GM18499 (cell line): Measurements from ENCODE around the gene STK39.
A peak's percentile ranks its signal among the peaks of the same experiment; 100 is the strongest.
"Not testable (repeated sequence)": the region's sequence is repeated elsewhere in the genome, so short reads cannot be mapped to it uniquely, and the experiment has no call there.

Experiments
- ATAC-seq: cut with Tn5 transposase; IDR thresholded peaks from one replicate; pipeline ENCODE4 v1.9.1; 2021; ENCODE audit warnings: moderate number of reproducible peaks; ENCODE audit not compliant: insufficient read depth, unreplicated experiment

Gene STK39

DNA sequence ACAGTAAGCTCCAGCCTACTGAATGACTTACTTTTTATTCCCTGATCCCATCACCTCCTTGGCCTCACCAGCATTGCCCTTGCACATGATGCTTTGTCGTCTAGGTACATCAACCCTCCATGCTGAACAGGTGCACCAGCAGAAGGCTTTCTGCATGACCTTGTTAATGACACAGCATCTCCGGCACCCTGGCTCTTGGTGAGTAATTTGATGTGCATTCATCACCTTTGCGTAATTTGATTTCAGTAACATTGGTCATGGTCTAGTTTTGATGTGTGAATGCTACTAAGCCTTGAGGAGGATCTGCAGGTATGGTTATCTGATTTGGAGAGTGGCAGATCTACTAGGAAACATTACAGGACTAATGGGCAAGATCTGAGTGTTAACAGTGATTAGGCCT lies 103.6 kb downstream of the STK39 start:
- ATAC-seq: no peak

GRCh38 chr2:168140892-168141291 lies 106.5 kb downstream of the STK39 start:
- ATAC-seq: no peak

- ATAC-seq: no peak
Measured at GRCh38 chr2:168139852-168140251, 107.5 kb downstream of the STK39 start.

- no peak for ATAC-seq
Measured at GRCh38 chr2:168138901-168139300, 108.5 kb downstream of the STK39 start.

GRCh38 chr2:168138374-168138773 lies 109.0 kb downstream of the STK39 start:
- no peak for ATAC-seq

DNA sequence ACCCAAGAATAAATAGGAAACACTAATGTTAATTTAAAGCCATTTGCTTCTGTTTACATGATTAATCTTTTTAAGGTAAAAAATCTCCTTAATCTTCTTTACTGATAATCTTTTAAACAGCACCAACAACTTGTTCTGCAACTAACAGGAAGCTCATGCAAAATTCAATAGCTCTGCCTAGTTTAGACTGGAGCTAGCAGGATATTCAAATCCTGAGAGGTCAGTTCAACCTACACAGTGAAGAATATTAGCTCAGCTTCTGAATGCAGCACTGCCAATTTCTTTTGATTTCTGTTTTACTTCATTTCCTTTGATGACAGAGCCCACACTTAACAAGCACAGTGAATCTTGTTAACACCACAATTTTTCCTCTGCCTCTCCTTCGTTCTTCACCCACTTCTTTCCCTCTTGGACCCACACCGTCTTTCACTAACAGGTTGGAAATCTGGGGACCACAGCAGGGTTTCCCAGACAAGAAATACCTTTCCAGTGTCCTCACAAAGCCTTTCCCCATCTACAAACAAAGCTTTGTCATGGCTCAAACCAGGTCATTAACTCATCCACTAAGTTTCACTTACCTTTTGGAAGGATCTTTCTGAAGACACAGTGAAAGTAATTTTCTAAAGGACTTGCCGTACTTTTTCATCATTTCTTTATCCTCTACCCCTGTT lies 109.8 kb downstream of the STK39 start:
- no peak for ATAC-seq

DNA sequence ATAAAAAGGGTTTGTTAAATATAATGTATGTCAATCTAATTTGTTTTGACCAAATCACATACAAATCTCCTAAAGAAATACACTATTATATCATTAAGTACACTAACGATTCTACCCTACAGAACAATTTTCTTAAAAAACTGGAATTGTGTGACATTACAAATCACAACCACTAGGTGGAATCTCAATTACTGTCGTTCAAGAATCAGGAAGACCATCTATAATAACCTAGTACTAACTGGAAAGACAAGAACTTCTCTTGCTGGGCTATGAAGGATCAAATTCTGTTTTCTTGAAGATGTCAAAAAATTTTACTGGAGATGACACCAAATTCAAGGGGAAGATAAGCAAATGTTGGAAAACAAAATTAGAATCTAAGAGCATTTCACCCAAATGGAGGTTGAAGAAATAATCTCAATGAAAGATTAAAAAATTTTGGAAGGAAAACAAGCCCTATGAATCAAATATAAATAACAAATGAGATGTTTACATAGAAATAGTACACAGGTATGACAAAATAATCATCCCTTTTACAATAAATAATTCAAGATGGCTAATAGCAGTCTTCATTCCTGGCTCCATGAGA lies 110.9 kb downstream of the STK39 start:
- ATAC-seq: no peak

GRCh38 chr2:168135630-168136029 lies 111.8 kb downstream of the STK39 start:
- no peak for ATAC-seq

GRCh38 chr2:168135121-168135520 lies 112.3 kb downstream of the STK39 start:
- no peak for ATAC-seq

DNA sequence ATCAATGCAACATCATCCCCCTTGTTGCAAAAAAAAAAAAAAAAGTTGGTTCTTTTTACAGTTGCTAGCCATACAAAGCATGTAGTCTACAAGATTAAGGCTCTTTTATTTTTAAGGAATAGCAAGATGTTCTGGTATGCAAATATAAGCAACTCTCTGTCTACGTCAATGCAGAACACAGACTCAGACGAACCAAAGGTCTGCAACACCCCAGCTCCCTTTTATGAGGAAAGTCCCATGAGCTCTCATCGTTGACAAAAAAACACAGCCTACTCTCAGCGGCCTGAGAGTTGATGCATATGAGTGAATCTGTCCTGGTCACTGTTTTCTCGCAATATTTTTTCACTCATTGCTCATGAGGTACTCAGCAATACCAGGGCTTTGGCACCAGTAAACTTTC lies 112.9 kb downstream of the STK39 start:
- ATAC-seq: no peak

- ATAC-seq: no peak
Measured at GRCh38 chr2:168132389-168132788, 115.0 kb downstream of the STK39 start.

- no peak for ATAC-seq
Measured at GRCh38 chr2:168130346-168130745, 117.0 kb downstream of the STK39 start.

DNA sequence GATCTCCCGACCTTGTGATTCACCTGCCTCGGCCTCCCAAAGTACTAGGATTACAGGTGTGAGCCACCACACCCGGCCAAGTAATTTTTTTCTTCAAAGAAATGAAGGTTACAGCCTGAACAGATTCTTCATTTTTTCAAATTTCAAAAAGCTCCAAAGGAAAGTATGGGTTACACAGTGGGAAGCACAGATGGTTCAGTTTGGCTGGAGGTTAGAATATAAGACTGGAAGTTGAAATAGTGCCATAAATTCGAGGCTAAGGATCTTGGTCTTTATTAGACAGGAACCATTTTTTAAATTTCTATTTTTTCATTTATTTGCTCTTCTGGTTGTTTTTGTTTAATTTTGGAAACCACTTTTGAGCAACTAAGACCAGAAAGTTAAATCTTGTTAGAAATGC lies 120.0 kb downstream of the STK39 start:
- ATAC-seq: no peak

DNA sequence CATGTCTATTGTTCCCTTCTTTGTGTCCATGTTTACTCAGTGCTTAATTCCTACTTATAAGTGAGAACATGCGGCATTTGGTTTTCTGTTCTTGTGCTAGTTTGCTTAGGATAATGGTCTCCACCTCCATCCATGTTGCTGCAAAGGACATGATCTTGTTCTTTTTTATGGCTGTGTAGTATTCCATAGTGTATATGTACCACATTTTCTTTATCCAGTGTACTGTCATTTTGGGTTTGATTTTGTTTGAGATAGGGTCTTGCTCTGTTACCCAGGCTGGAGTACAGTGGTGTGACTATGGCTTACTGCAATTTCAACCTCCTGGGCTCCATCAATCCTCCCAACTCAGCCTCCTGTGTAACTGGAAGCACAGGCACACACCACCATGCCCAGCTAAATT lies 125.2 kb downstream of the STK39 start:
- ATAC-seq: not testable (repeated sequence)

GRCh38 chr2:168120730-168121129 lies 126.7 kb downstream of the STK39 start:
- ATAC-seq: no peak

- no peak for ATAC-seq
Measured at GRCh38 chr2:168120310-168120709, 127.1 kb downstream of the STK39 start.

DNA sequence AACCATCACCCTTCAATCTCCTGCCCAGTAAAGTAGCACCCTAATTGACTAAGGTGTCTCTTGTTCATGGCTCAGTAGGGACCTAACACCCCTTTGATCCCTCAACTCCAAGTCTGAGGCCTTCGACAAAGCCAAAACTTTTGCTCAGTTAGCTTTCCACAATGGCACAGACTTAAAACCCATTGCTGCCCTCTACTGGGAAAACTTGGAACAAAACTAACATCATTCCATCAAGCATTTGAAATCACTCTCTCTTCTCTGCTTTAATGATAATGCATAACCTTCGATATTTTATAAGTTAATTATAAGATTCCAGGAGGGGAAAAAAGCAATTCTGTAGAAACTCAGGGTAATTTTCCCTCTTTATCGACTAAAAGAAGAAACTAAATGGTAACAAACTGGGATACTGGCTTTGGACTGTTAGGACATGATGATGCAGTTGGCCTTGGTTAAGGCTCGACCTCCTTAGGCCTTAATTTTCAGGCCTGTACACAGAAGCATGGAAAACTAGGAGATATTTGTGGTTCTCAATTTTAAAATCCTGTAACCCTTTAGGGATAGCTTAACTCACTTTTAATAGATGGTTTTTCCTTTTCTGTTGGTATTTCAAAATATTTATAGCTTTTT lies 127.8 kb downstream of the STK39 start:
- ATAC-seq: no peak

DNA sequence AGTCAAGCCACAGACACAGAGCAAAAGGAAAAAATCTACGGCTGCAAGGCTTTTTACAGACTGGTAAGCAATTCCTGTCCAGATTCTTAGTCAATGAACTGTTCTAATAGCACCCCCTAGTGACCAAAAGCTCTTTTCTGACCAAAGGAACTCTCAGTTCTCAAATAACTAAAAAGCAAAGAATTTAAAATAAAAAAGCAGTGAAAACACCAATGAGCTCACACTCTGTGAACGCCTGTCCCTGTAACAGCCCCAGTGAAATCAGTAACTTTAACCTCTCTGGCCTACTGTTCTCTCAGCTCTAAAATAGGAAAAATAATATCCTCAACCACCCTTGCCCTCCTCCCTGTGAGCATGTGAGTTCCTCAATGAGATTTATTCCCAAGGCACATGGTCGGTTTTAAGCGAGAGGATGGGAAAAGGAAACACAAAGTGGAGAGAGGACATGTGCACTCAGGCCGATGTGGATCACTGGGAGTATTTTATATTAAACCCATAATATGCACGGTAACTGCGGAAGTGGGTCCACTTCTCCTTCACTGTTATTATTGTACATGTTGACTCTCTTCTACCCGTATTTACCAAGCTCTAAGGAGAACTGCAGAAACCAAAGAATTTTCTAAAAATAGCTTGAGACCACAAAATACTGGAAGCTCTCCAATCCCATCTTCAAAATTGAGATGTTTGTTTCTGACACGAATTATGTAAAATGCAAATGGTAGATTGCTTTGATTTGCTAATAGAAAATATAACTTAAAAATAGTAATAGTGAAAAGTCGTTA lies 128.5 kb downstream of the STK39 start:
- ATAC-seq: peak; percentile 53

- ATAC-seq: no peak
Measured at GRCh38 chr2:168116448-168116847, 130.9 kb downstream of the STK39 start.

- ATAC-seq: no peak
Measured at GRCh38 chr2:168114619-168115018, 132.8 kb downstream of the STK39 start.

GRCh38 chr2:168114040-168114439 lies 133.4 kb downstream of the STK39 start:
- ATAC-seq: no peak
